Retina (tissue), 1 donor: ENCODE measurements around the gene GIT1.

Experiments used
- DNase-seq: peaks from one replicate; pipeline ENCODE4 v3.0.0-alpha.2; 2016

The GIT1 gene

GRCh38 chr17:29577385-29578211, 11.8 kb downstream of the GIT1 start:
- no peak for DNase-seq

- DNase-seq = no peak
Observed at GRCh38 chr17:29577001-29577370, 12.5 kb downstream of the GIT1 start.

GRCh38 chr17:29576214-29577000, 13.0 kb downstream of the GIT1 start:
- no peak for DNase-seq

GRCh38 chr17:29575511-29576213, 13.8 kb downstream of the GIT1 start:
- DNase-seq = no peak

GRCh38 chr17:29574732-29575510, 14.5 kb downstream of the GIT1 start:
- no peak for DNase-seq

- DNase-seq = no peak
Observed at GRCh38 chr17:29573871-29574731, 15.3 kb downstream of the GIT1 start.

- DNase-seq = no peak
Observed at GRCh38 chr17:29573558-29573869, 15.9 kb downstream of the GIT1 start.

GRCh38 chr17:29572691-29573557, 16.5 kb downstream of the GIT1 start:
- peak; percentile 82 for DNase-seq

GRCh38 chr17:29571883-29572681, 17.4 kb downstream of the GIT1 start:
- peak; percentile 43 for DNase-seq

- DNase-seq = no peak
Observed at GRCh38 chr17:29571486-29571882, 18.0 kb downstream of the GIT1 start.

- DNase-seq = no peak
Observed at GRCh38 chr17:29570521-29570920, 18.9 kb downstream of the GIT1 start.

- DNase-seq = no peak
Observed at GRCh38 chr17:29569245-29569950, 20.1 kb downstream of the GIT1 start.

- DNase-seq = peak; percentile 86
Observed at GRCh38 chr17:29568331-29569244, 20.9 kb downstream of the GIT1 start, which contains the start of gene TP53I13. TSS of gene TP53I13 (plus strand) at chr17:29568701. CDS start at chr17:29568759, 58 bp downstream.

GRCh38 chr17:29567554-29568330, 21.7 kb downstream of the GIT1 start:
- DNase-seq = peak; percentile 88

GRCh38 chr17:29567304-29567553, 22.2 kb downstream of the GIT1 start:
- peak; percentile 71 for DNase-seq

- peak; percentile 78 for DNase-seq
Observed at GRCh38 chr17:29566473-29567303, 22.8 kb downstream of the GIT1 start, which contains the start of gene ABHD15. TSS of gene ABHD15 (minus strand) at chr17:29567037. CDS start at chr17:29566966, 71 bp downstream.
